Glutamatergic neuron (in vitro differentiated cells): Measurements from ENCODE around the gene RALA. TPM values are rescaled to one million over a fixed set of nuclear protein-coding genes. Genes with fewer than 3 reads are reported as not detected.

Source experiments
- DNase-seq: peaks from one replicate; pipeline ENCODE4 v3.0.0; 2022
- H3K27ac Mint-ChIP-seq: one replicate; pipeline ENCODE4 v1.8.0; 2020; ENCODE audit warnings: mild to moderate bottlenecking, mixed read lengths, inconsistent platforms; ENCODE audit not compliant: unreplicated experiment
- H3K27me3 Mint-ChIP-seq: one replicate; pipeline ENCODE4 v1.8.0; 2020; ENCODE audit warnings: mild to moderate bottlenecking, moderate library complexity, mixed read lengths, inconsistent platforms; ENCODE audit not compliant: unreplicated experiment
- H3K36me3 Mint-ChIP-seq: one replicate; pipeline ENCODE4 v1.8.0; 2020; ENCODE audit warnings: mild to moderate bottlenecking, mixed read lengths, inconsistent platforms; ENCODE audit not compliant: unreplicated experiment
- H3K4me1 Mint-ChIP-seq: one replicate; pipeline ENCODE4 v1.8.0; 2020; ENCODE audit warnings: mild to moderate bottlenecking, low read depth, mixed read lengths, inconsistent platforms; ENCODE audit not compliant: unreplicated experiment
- H3K4me3 Mint-ChIP-seq: one replicate; pipeline ENCODE4 v1.8.0; 2020; ENCODE audit warnings: mild to moderate bottlenecking, mixed read lengths, inconsistent platforms; ENCODE audit not compliant: unreplicated experiment
- H3K9me3 Mint-ChIP-seq: one replicate; pipeline ENCODE4 v1.8.0; 2020; ENCODE audit warnings: mild to moderate bottlenecking, moderate library complexity, mixed read lengths, inconsistent platforms; ENCODE audit not compliant: unreplicated experiment
- total RNA-seq: library from RNA; stranded (reverse); fragmentation: NEBNext Ultra II Directional; extraction: Animal tissue kit (Norgen Biotek cat#: 25700); gene quantifications from one replicate; pipeline ENCODE4 v1.2.1, GENCODE V29; 2021; ENCODE audit not compliant: unreplicated experiment
- TF ChIP-seq, protein P1 (sequence below): fragments of 200-600 bp; sonication (generic); IDR thresholded peaks from one replicate; pipeline ENCODE4 v1.5.0; 2021; ENCODE audit not compliant: partially characterized antibody, unreplicated experiment

Gene RALA
- total RNA-seq, 1 donor from 2014 or later: 69.9 TPM

DNA sequence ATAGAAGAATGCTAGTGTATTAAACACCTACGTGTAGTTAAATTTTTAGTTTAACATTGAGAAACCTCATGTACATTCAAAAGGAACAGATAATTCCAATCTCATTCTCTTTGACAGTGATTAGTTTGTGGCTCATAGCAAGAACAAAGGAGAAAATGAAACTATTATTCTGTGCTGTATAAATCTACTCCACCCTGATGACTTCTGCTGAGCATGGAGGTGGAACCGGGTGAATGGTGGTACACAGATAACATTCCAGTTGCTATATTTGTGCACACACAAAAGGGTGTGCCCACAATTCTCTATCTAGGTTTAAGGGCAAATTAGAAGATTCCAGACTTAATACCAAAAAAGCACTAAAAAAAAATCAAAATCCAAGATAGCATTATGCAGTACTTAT lies 17.0 kb upstream of the RALA start:
- H3K4me3 Mint-ChIP-seq: no peak overlapping the region
- H3K4me1 Mint-ChIP-seq: peaks cover 6% of the 10 kb centered on the region
- H3K27me3 Mint-ChIP-seq: peaks cover 2% of the 10 kb centered on the region
- no peak for DNase-seq
- TF ChIP-seq, protein P1, sequence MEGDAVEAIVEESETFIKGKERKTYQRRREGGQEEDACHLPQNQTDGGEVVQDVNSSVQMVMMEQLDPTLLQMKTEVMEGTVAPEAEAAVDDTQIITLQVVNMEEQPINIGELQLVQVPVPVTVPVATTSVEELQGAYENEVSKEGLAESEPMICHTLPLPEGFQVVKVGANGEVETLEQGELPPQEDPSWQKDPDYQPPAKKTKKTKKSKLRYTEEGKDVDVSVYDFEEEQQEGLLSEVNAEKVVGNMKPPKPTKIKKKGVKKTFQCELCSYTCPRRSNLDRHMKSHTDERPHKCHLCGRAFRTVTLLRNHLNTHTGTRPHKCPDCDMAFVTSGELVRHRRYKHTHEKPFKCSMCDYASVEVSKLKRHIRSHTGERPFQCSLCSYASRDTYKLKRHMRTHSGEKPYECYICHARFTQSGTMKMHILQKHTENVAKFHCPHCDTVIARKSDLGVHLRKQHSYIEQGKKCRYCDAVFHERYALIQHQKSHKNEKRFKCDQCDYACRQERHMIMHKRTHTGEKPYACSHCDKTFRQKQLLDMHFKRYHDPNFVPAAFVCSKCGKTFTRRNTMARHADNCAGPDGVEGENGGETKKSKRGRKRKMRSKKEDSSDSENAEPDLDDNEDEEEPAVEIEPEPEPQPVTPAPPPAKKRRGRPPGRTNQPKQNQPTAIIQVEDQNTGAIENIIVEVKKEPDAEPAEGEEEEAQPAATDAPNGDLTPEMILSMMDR: no peak
- no peaks in the 10 kb centered on the region for H3K9me3 Mint-ChIP-seq
- no peak overlapping the region for H3K27ac Mint-ChIP-seq
- no peaks in the 10 kb centered on the region for H3K36me3 Mint-ChIP-seq

DNA sequence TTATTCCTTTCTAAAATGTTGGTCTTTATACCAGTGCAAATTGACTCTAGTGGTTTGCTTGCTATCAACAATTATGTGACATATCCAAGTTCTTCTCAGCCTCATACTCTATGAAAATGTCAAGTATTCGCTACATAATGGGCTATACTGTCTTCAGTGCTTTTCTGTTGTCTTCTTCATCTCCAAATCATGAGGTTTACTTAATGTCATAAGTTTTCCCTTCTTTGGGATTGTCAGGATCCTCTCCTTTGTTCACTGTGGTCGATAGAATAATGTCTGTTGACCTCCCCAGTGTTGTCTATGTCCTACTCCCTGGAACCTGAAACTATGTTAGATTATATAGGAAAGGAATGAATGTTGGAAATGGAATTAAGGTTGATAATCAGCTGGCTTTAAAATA lies 16.4 kb upstream of the RALA start:
- TF ChIP-seq, protein P1: no peak
- no peak for DNase-seq
- no peaks in the 10 kb centered on the region for H3K9me3 Mint-ChIP-seq
- peaks cover 2% of the 10 kb centered on the region for H3K27me3 Mint-ChIP-seq
- H3K27ac Mint-ChIP-seq: no peak overlapping the region
- H3K4me3 Mint-ChIP-seq: no peak overlapping the region
- no peaks in the 10 kb centered on the region for H3K36me3 Mint-ChIP-seq
- H3K4me1 Mint-ChIP-seq: peaks cover 6% of the 10 kb centered on the region

DNA sequence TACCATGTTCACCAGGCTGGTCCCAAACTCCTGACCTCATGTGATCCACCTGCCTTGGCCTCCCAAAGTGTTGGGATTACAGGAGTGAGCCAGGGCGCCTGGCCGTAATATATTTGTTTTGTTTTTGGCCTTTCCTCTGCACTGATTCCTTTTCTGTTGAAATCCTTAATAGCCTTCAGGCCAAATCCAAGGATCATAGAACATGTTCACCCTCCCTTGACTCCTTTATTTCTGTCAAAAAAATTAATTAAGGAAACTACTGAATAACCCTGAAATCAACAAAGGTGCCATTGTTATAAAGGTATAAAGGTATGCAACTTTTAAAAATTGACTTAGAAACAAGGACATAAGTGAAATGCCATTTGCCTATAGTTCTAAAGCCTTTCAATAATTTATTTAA lies 15.5 kb upstream of the RALA start:
- H3K27me3 Mint-ChIP-seq: peaks cover 4% of the 10 kb centered on the region
- H3K9me3 Mint-ChIP-seq: no peaks in the 10 kb centered on the region
- H3K4me3 Mint-ChIP-seq: no peak overlapping the region
- H3K27ac Mint-ChIP-seq: no peak overlapping the region
- TF ChIP-seq, protein P1: no peak
- no peak for DNase-seq
- no peaks in the 10 kb centered on the region for H3K36me3 Mint-ChIP-seq
- H3K4me1 Mint-ChIP-seq: peaks cover 6% of the 10 kb centered on the region

DNA sequence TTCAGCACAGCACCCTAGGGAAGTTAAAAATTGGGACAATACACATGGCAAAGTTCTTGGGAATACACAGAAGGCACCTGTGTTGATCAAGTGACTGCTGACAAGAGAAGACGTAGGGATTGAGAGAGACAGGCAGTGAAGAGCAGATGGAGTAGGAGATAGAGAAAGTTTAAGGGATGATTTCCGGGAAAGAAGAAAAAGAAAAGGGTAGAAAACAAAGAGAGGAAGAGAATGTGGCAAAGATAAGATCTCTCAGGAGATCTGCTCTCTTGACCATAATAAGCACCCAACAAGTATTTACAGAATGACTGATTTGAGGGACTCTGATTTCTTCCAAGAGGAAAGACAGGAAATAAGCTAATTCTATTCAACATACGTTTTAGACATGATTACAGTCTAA lies 15.1 kb upstream of the RALA start:
- no peak overlapping the region for H3K4me3 Mint-ChIP-seq
- no peak overlapping the region for H3K27ac Mint-ChIP-seq
- peaks cover 4% of the 10 kb centered on the region for H3K27me3 Mint-ChIP-seq
- TF ChIP-seq, protein P1: no peak
- H3K4me1 Mint-ChIP-seq: peaks cover 6% of the 10 kb centered on the region
- H3K36me3 Mint-ChIP-seq: no peaks in the 10 kb centered on the region
- no peak for DNase-seq
- no peaks in the 10 kb centered on the region for H3K9me3 Mint-ChIP-seq

DNA sequence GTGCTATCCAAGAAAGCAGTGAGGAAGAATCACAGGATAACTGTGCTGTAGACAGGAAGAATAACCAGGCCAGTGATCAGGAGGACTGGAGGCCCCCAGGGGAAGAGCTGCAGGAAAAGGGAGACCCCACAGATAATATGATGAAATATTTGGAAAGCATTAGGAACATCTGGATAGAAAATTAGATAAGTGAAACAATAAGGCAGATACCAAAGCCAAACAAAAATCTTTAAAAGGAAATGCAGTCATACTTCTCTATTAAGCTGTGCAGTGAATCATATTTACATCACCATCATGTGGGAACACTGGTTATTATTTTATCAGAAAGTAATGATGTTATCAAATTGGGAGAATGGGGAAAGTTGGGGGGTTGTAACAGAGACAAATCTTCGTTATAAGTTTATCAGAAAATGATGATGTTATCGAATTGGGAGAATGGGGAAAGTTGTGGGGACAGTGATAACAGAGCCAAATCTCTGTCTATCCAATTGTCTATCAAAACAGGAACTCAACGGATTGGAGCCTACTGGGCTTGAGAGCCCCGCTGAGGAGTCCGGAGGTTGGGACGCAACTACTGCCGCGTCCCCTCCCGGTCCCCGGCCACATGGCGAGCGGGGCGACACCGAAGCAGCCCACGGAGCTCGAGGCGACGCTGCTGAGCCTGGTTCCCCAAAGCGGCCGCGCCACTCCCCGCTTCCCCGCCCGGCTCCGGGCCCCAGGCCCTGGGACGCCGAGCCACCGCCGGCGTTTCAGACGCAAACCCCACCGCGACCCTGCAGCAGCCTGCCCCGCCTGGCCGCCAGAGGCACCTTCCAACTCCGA lies 14.0 kb upstream of the RALA start:
- Mint-ChIP-seq H3K27me3 (peaks cover 4% of the 10 kb centered on the region), H3K4me1 (peaks cover 6% of the 10 kb centered on the region), H3K36me3 (no peaks in the 10 kb centered on the region), H3K4me3 (peak overlapping the region; percentile 67), H3K9me3 (no peaks in the 10 kb centered on the region), H3K27ac (no peak overlapping the region)
- TF ChIP-seq, protein P1: no peak
- peak; percentile 53 for DNase-seq
